ENCODE results near the gene PDCL3.

- TF ChIP-seq POLR2A (IDR thresholded peaks at IDR 0.05) (peak in 1 of 4 donors; percentile 48), EP300 (IDR thresholded peaks at IDR 0.05) (no peak)
- TF ChIP-seq, protein P1, sequence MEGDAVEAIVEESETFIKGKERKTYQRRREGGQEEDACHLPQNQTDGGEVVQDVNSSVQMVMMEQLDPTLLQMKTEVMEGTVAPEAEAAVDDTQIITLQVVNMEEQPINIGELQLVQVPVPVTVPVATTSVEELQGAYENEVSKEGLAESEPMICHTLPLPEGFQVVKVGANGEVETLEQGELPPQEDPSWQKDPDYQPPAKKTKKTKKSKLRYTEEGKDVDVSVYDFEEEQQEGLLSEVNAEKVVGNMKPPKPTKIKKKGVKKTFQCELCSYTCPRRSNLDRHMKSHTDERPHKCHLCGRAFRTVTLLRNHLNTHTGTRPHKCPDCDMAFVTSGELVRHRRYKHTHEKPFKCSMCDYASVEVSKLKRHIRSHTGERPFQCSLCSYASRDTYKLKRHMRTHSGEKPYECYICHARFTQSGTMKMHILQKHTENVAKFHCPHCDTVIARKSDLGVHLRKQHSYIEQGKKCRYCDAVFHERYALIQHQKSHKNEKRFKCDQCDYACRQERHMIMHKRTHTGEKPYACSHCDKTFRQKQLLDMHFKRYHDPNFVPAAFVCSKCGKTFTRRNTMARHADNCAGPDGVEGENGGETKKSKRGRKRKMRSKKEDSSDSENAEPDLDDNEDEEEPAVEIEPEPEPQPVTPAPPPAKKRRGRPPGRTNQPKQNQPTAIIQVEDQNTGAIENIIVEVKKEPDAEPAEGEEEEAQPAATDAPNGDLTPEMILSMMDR (IDR thresholded peaks at IDR 0.05) = peak in 1 of 7 experiments; percentile 21
Observed at GRCh38 chr2:100562613-100563406, at the start of gene PDCL3.
